ENCODE measurements around the gene POLR2C.
"Not testable (repeated sequence)": the region's sequence is repeated elsewhere in the genome, so short reads cannot be mapped to it uniquely, and the experiment has no call there.

POLR2C gene

DNA sequence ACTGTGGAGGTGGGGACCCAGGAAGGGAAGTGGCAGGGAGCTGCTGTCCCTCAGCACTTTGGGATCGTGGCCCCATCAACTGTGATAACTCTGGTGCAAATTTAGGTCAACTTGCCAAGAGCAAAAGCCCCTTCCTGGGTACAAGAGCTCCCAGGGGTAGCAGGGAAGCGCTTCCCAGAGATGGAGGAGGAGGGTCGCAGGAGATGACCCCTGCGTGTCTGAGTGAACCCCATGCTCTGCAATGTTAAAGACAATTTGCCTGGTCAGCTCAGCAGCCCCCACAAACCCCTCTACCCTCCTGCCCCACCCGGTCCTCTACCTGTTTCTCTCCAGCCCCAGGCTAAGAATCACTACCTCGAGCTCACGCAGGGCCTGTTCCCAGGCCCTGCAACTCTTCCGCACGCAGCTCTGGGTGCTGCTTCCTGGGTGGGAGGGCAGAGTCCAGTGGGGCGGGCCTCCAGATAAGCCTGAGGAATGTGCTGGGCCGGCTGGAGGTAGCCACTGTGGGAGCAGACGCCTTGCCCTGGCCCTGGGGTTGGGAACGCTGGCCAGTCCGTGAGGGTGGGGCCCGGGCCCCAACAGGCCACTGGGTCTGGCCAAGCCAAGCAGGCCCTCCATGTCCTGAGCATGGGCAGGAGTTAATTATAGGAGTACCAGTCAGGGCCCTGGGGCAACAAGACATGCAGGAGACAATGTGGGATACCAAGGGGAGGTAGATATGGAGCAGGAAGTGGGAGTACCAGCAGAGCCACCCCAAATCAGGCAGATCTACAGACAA is 17.7 kb downstream of the POLR2C start:
- DNase-seq, result no peak

GRCh38 chr16:57480754-57481230 is 18.3 kb downstream of the POLR2C start:
- DNase-seq, result no peak

DNA sequence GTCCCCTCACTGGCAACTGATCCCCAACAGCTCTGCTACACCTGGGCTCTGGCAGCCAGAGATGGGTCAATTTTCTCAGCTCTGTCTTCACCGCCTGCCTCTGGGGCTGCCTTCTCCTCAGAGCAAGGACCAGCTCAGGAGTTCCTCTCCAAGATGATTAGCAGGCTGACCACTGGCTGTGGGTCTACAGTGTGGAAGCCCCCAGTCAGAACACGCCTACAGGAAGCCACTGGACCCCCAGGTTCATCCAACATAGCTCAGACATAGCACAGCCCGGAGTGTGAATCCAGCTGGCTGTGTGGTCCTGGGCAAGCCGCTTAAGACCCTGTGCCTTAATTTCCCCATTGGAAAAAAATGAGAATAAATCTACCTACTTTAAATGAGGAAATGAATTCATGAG is 18.9 kb downstream of the POLR2C start:
- no peak for DNase-seq

GRCh38 chr16:57482845-57483545 is 20.5 kb downstream of the POLR2C start:
- DNase-seq, result no peak

GRCh38 chr16:57483725-57484514 is 21.4 kb downstream of the POLR2C start:
- DNase-seq, result no peak

DNA sequence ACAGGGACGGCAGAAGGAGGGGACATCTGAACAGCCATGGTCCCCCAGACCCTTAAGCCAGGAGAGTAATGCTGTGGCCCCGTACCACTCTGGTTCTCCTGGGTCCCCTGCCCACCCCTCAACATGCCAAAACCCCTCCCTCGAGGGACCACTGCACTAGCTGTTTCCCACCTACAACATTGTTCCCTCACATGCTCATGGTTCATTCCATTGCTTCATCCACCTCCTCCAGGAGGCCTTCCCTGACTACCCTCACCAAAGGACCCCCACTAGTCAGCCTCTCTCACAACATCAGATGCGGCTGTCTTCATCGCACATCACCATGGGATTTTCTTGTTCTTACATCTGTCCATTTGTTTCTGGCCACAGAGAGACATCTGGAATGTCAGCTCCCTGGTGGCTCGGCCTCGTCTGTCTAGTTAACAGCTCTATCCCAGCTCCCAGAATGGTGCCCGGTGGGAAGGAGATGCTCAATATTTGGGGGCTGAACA is 22.1 kb downstream of the POLR2C start:
- no peak for DNase-seq

DNA sequence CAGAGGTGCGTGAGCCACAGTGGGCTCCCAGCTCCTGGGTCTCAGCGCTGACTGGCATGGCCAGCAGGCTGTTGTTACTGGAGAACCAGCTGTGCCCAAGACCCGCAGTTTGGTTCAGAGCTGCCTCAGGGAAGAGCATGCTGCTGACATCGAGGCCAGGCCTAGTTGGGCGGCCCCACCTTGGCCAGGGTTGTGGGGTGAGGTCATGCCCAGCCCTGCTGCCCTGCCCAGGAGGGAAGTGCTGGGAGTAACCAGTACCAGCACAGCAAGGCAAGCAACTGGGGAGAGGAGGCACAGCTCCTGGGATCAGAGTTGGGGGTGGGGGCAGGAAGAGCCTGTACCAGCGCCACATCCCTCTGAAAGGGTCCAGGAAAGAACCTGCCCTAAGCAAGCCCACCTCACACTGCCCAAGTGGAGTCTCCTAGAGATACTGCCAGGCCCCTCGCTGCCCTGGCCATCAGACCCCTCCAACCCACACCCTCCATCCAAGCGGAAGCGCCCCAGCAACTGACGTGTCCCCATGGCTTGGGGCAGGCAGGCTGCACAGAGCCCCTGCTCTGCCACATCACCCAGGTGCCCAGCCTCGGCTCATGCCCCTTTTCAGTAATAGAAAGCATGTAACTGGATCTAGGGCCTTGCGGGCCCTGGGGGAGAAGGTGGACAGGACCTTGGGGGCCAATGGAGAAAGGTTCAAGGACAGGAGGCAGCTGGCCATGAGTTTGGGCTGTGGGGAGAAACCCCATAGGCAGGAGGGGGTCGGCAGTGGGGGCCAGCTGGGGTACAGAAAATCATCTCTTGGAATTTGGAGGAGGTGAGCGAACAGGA is 22.8 kb downstream of the POLR2C start:
- DNase-seq, result no peak

- peak; percentile 91 for DNase-seq
Observed at GRCh38 chr16:57485916-57486857, 23.7 kb downstream of the POLR2C start, which contains the start of gene DOK4. Gene DOK4, minus strand, starts transcription at chr16:57486493. Its CDS starts 6,986 bp downstream, at chr16:57479507.

DNA sequence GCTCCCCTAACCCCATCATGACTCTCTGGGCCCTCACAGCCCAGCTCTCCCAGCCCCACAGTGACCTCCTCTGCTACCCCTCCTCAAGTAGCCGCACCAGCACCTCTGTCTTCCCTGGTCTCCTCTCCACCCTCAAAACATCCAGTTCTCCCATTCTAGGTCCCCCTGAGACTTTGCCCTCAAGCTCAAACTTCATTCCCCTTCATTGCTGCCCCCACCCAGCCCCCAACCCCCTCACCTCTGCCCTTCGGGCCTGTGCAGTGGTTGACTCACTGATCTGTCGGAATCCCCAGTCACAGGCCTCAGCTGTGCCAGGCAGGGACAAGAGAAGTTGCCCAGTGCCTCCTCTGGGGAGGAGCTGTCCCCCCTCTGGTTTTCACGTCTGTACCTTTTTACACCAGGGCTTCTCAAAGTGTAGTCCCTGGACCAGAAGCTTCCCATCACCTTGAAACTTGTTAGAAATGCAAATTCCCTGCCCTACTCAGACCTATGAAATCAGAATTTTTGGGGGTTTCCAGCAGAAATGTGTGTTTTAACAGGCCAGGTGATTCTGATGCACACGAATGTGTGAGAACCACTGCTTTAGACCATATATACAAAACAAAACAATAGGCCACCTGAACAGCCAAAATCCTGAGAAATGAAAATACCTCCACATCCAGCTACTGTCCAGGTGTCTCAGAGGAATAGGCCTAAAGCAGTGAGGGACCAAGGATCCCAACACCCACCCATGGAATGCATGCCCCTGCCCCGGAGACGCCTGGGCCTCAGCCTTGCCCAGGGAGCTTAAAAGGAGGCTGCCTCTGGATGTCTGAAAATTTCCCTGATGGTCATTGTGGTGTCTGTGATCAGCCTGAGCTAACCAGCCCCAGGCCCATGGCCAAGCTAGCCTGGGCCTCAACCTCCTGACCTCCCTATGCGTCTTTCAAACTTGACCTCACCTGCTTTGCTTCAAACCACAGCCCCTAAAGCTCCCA is 24.7 kb downstream of the POLR2C start:
- no peak for DNase-seq

DNA sequence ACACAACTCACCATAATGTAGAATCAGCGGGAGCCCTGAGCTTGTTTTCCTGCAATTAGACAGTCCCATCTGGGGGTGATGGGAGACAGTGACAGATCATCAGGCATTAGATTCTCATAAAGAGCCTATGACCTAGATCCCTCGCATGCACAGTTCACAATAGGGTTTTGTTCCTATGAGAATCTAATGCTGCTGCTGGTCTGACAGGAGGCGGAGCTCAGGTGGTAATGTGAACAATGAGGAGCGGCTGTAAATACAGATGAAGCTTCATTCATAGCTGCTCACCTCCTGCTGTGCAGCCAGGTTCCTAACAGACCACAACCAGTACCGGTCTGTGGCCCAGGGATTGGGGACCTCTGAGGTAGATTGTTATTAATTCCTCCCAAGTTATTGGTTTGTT is 26.8 kb downstream of the POLR2C start:
- DNase-seq, result no peak

- no peak for DNase-seq
Observed at GRCh38 chr16:57493767-57494166, 31.3 kb downstream of the POLR2C start.

- no peak for DNase-seq
Observed at GRCh38 chr16:57497121-57497520, 34.6 kb downstream of the POLR2C start.

GRCh38 chr16:57498031-57498430 is 35.6 kb downstream of the POLR2C start:
- no peak for DNase-seq

- DNase-seq, result not testable (repeated sequence)
Observed at GRCh38 chr16:57499941-57500340, 37.5 kb downstream of the POLR2C start.

GRCh38 chr16:57500578-57501111 is 38.2 kb downstream of the POLR2C start:
- DNase-seq, result peak; percentile 39

- DNase-seq, result no peak
Observed at GRCh38 chr16:57501492-57501891, 39.0 kb downstream of the POLR2C start.

- no peak for DNase-seq
Observed at GRCh38 chr16:57502048-57502775, 39.7 kb downstream of the POLR2C start.

GRCh38 chr16:57503366-57503765 is 40.9 kb downstream of the POLR2C start:
- no peak for DNase-seq

DNA sequence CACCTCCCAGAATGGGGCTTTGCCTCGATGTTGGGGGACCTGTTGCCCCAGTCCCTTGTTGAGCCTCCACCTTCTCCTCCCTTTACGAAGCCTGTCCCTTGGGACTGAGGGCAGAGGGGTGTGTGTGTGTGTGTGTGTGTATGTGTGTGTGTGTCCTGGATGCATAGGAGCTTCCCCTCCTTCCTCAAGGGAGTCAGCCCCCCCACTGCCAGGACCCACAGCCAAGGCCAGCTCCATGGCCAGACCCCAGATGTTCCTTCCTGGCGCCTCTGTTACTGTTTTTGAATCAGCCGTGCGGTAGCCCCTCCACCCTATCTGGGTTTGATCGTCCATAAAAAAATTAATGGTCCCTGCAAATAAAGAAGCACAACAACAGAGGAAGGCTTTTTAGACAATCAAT is 41.5 kb downstream of the POLR2C start:
- no peak for DNase-seq
